Endothelial cell of umbilical vein (primary cell): Measurements from ENCODE around the gene PLCH1.

Experiments
- EZH2 ChIP-seq: IDR thresholded peaks from 2 replicates; pipeline ENCODE4 v1.6.1; 2012; ENCODE audit warnings: borderline replicate concordance, low read depth, mild to moderate bottlenecking, moderate library complexity, low read length, inconsistent platforms; ENCODE audit not compliant: severe bottlenecking
- MYC ChIP-seq: IDR thresholded peaks from one replicate; pipeline ENCODE4 v1.6.1; 2011; ENCODE audit warnings: mild to moderate bottlenecking, low read depth, low read length
- POLR2A ChIP-seq: IDR thresholded peaks from 2 replicates; pipeline ENCODE4 v1.6.1; 2012; ENCODE audit warnings: low read depth, mild to moderate bottlenecking, control low read depth, low read length
- TF ChIP-seq, protein P1 (sequence below): IDR thresholded peaks from 2 replicates; pipeline ENCODE4 v1.6.1; 2011; ENCODE audit not compliant: insufficient read depth, insufficient read length
- TF ChIP-seq, protein P2 (sequence below), 2 donors: IDR thresholded peaks; 1 replicate in 1 of 2; 2 replicates in 1 of 2; pipeline ENCODE4 v1.5.1; 2011; ENCODE audit warnings: low read length in 2 of 2, mild to moderate bottlenecking in 2 of 2, moderate library complexity in 2 of 2, control low read depth in 1 of 2, inconsistent platforms in 1 of 2, low read depth in 1 of 2; ENCODE audit not compliant: insufficient read depth in 1 of 2; ENCODE audit errors: extremely low read depth in 1 of 2

DNA sequence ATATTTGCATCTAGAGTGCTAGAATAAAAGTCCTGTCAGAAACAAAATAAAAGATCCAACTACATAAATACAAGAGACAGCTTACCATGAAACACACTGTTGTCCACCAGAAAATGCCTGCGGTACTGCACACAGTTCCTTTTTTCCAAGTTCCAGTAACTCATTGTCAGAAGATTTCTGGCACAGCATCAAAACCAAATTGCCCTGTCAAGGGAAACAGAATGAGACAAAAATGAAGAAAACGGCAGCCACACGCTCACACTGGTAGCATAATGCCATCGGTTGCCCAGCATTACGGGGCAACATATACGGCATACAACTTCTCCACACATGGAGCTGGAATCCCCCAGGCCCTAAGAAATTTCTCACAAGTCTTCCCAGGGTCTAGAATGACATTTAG lies 40.8 kb downstream of the PLCH1 start:
- TF ChIP-seq MYC: no peak
- TF ChIP-seq, protein P1, sequence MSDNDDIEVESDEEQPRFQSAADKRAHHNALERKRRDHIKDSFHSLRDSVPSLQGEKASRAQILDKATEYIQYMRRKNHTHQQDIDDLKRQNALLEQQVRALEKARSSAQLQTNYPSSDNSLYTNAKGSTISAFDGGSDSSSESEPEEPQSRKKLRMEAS: no peak
- TF ChIP-seq EZH2: no peak
- TF ChIP-seq, protein P2, sequence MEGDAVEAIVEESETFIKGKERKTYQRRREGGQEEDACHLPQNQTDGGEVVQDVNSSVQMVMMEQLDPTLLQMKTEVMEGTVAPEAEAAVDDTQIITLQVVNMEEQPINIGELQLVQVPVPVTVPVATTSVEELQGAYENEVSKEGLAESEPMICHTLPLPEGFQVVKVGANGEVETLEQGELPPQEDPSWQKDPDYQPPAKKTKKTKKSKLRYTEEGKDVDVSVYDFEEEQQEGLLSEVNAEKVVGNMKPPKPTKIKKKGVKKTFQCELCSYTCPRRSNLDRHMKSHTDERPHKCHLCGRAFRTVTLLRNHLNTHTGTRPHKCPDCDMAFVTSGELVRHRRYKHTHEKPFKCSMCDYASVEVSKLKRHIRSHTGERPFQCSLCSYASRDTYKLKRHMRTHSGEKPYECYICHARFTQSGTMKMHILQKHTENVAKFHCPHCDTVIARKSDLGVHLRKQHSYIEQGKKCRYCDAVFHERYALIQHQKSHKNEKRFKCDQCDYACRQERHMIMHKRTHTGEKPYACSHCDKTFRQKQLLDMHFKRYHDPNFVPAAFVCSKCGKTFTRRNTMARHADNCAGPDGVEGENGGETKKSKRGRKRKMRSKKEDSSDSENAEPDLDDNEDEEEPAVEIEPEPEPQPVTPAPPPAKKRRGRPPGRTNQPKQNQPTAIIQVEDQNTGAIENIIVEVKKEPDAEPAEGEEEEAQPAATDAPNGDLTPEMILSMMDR (IDR thresholded peaks at IDR 0.05; ENCODE audit: extremely low read depth in 1 of 2, insufficient read depth in 1 of 2, low read depth in 1 of 2, low read length in 2 of 2): no peak
- no peak for TF ChIP-seq POLR2A
